Cardiac muscle cell (in vitro differentiated cells and primary cell): Measurements from ENCODE around the gene POMGNT1. TPM values are rescaled to one million over a fixed set of nuclear protein-coding genes. Genes with fewer than 3 reads are reported as not detected.

ENCODE experiments used
- DNase-seq, 2 donors: peaks; one replicate each; pipeline versions ENCODE4 v3.0.0 to v3.0.0-alpha.2; 2010 to 2017; ENCODE audit warnings: low read depth in 1 of 2, low spot score in 1 of 2
- H3K27ac ChIP-seq: fragments of 200-600 bp; sonication (generic); 2 replicates; pipeline ENCODE4 v1.5.1; 2016
- H3K27me3 ChIP-seq: fragments of 200-600 bp; sonication (generic); 2 replicates; pipeline ENCODE4 v1.6.0; 2016; ENCODE audit warnings: control low read depth
- H3K36me3 ChIP-seq: fragments of 200-600 bp; sonication (generic); 2 replicates; pipeline ENCODE4 v1.5.1; 2016; ENCODE audit warnings: control low read depth
- H3K4me1 ChIP-seq: fragments of 200-600 bp; sonication (generic); 2 replicates; pipeline ENCODE4 v1.8.1; 2017; ENCODE audit warnings: low read depth, mild to moderate bottlenecking, mixed run types
- H3K4me3 ChIP-seq: fragments of 200-600 bp; sonication (generic); 2 replicates; pipeline ENCODE4 v1.5.1; 2016; ENCODE audit warnings: mild to moderate bottlenecking
- H3K9me3 ChIP-seq: fragments of 200-600 bp; sonication (generic); 2 replicates; pipeline ENCODE4 v1.5.1; 2017; ENCODE audit warnings: low read depth, mild to moderate bottlenecking, control low read depth
- polyA plus RNA-seq: library from polyadenylated mRNA; unstranded; fragments of >200 nt; fragmentation: Nextera tagmentation; extraction: Ambion mirVana; gene quantifications from 2 replicates; pipeline ENCODE4 v1.2.1, GENCODE V29; 2016
- total RNA-seq: library from RNA; depleted of rRNA; stranded (reverse); fragments of >200 nt; gene quantifications from 2 replicates; pipeline ENCODE4 v1.2.3, GENCODE V29; 2016
- TF ChIP-seq, protein P1 (sequence below): IDR thresholded peaks from 2 replicates; pipeline ENCODE4 v1.5.1; 2012; ENCODE audit warnings: low read depth, mild to moderate bottlenecking, low read length

Gene POMGNT1
- total and polyA plus RNA-seq, 2 experiments from 2014 or later: 125 to 128 TPM

DNA sequence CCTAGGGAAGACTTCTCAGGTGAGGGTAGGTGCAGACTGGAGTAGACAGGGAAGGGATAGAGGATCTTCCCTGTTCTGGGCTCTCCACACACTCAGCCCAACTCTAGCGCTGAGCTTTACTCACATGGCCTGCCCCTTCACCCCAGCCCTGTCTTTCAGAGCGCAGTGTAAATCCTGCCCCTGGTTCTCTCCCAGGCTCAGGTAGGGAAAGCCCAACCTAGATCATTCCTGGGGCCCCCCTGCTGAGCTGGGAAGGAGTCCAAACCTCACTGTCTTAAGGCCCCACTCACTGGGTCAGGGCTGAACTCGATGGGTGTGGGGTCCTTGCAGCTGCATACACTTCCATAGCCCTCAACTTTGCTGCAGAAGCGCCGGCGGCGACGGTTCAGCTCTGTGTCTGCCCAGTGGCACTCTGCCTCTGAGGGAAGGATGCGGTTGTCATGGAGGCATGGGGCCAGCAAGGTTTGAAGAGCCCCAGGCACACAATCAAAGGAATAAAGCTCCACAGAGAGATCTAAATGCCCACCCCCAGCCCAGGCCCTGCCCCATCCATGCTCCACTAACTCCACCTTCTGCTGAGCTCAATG lies 4.2 kb downstream of the POMGNT1 start:
- DNase-seq: no peak
- peaks cover 33% of the 10 kb centered on the region for H3K36me3 ChIP-seq

DNA sequence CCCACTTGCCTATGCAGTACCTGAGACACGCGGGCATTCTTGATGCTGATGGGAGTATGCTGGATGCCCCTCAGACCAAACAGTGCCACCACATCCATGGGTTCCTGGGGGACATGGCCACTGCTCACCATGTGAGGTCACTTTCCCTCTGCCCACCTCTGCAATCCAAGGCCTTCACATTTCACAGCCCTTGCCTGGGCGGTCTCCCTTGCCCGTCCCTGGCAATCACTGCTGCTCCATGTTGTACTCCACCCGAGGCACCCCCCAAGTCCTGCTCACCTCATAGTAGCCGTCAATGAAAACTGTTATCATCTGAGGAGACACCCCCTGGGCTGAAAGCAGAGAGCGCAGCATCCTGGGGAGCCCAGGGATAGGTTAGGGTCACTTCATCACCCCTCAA lies 4.9 kb downstream of the POMGNT1 start:
- TF ChIP-seq, protein P1, sequence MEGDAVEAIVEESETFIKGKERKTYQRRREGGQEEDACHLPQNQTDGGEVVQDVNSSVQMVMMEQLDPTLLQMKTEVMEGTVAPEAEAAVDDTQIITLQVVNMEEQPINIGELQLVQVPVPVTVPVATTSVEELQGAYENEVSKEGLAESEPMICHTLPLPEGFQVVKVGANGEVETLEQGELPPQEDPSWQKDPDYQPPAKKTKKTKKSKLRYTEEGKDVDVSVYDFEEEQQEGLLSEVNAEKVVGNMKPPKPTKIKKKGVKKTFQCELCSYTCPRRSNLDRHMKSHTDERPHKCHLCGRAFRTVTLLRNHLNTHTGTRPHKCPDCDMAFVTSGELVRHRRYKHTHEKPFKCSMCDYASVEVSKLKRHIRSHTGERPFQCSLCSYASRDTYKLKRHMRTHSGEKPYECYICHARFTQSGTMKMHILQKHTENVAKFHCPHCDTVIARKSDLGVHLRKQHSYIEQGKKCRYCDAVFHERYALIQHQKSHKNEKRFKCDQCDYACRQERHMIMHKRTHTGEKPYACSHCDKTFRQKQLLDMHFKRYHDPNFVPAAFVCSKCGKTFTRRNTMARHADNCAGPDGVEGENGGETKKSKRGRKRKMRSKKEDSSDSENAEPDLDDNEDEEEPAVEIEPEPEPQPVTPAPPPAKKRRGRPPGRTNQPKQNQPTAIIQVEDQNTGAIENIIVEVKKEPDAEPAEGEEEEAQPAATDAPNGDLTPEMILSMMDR: no peak
- no peak overlapping the region for H3K4me3 ChIP-seq
- H3K27me3 ChIP-seq: no peaks in the 10 kb centered on the region
- H3K4me1 ChIP-seq: no peaks in the 10 kb centered on the region
- H3K27ac ChIP-seq: no peak overlapping the region
- DNase-seq: no peak
- peaks cover 36% of the 10 kb centered on the region for H3K36me3 ChIP-seq
- no peaks in the 10 kb centered on the region for H3K9me3 ChIP-seq

More for the DNA sequence above, 4.2 kb downstream of the POMGNT1 start:
- no peak overlapping the region for H3K27ac ChIP-seq
- peaks cover 3% of the 10 kb centered on the region for H3K4me1 ChIP-seq
- H3K27me3 ChIP-seq: no peaks in the 10 kb centered on the region
- no peaks in the 10 kb centered on the region for H3K9me3 ChIP-seq
- TF ChIP-seq, protein P1: no peak
- H3K4me3 ChIP-seq: no peak overlapping the region

DNA sequence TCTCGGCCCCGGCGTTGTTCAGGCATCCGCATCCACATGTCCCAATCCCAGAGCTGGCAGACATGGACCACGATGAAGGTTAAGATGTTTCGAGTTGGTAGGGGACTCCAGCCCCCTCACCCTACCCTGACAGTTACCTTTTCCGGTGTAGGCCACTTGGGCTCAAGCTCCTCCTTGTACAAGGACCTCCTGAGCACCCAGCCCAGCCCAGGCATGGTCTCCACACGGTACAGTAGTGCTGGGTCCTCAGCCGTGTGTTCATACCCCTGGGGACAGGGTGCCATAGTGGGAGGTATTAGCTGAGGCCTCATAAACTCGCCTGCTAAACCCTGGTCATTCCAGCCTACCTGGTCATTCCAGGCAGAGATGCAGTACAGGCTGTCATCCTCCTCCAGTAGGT lies 6.1 kb downstream of the POMGNT1 start:
- TF ChIP-seq, protein P1: no peak
- Histone ChIP-seq H3K4me1 (no peaks in the 10 kb centered on the region), H3K27me3 (no peaks in the 10 kb centered on the region), H3K9me3 (no peaks in the 10 kb centered on the region), H3K36me3 (peaks cover 36% of the 10 kb centered on the region), H3K27ac (no peak overlapping the region), H3K4me3 (no peak overlapping the region)
- no peak for DNase-seq

DNA sequence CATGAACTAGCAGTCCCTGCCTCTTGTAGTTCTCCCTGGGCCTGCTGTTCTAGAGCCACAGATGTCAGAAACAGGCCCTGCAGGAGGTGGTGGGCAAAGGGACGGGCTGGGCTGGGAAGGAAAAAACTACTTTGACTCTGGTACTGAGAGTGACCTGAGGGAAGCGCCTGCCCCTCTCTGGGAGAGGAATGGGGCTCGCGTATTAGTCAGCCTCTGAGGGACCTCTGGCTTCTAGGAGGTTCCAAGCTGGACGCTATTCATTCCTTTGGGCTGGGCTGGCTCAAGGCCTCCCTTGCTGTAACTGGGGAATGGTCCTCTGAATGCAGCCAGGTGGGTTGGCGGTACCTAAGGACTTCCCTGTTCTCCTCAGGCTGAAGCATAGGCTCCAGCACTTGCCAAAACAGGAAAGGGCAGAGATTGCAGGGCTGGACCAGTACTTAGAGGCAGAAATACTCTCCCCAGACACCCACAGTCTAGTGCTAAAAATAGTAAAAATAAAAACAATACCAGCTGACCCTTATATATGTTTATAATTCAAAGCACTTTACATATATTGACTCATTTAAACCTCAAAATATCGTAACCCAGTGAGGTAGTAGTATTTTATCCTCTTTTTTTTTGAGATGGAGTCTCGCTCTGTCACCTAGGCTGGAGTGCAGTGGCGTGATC lies 7.1 kb downstream of the POMGNT1 start:
- H3K27me3 ChIP-seq: no peaks in the 10 kb centered on the region
- peaks cover 33% of the 10 kb centered on the region for H3K36me3 ChIP-seq
- no peak overlapping the region for H3K27ac ChIP-seq
- no peaks in the 10 kb centered on the region for H3K9me3 ChIP-seq
- TF ChIP-seq, protein P1: no peak
- H3K4me3 ChIP-seq: no peak overlapping the region
- DNase-seq: no peak
- H3K4me1 ChIP-seq: no peaks in the 10 kb centered on the region

DNA sequence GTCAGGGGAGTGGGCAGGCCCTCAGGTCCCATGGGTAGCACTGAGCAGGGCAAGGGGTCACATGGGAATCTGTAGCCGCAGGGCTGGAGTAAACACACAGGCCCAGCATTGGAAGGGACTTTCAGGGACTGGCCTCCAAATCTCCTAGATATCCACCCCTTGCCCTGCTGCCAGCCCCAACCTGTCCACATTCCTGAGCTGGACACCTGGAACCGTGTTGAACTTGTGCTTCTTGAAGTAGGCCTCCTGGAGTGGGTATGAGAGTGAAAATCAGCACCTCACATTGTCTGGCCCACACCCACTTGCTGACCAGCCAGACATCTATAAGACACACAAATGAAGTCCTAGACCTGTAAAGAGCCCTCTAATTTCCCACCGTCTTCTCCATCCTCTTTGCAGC lies 7.7 kb downstream of the POMGNT1 start:
- Histone ChIP-seq H3K4me3 (no peak overlapping the region), H3K9me3 (no peaks in the 10 kb centered on the region), H3K27me3 (no peaks in the 10 kb centered on the region), H3K4me1 (no peaks in the 10 kb centered on the region), H3K36me3 (peaks cover 33% of the 10 kb centered on the region), H3K27ac (no peak overlapping the region)
- no peak for DNase-seq
- TF ChIP-seq, protein P1: no peak
